ENCODE results near the gene ADGRV1. TPM values are rescaled to one million over a fixed set of nuclear protein-coding genes. Genes with fewer than 3 reads are reported as not detected.

ADGRV1 gene
- total and polyA plus RNA-seq, 2 experiments from 2014 or later = 15.5 to 19.6 TPM

- TF ChIP-seq CTCF (IDR thresholded peaks at IDR 0.05; ENCODE audit: low read depth, low read length) = no peak
- H3K4me1 ChIP-seq (ENCODE audit: low read depth) = no peaks in the 10 kb centered on the region
- H3K4me3 ChIP-seq = no peak overlapping the region
- H3K9me3 ChIP-seq (ENCODE audit: low read depth) = no peaks in the 10 kb centered on the region
- no peaks in the 10 kb centered on the region for H3K36me3 ChIP-seq
- DNase-seq (ENCODE audit: low read depth in 1 of 2, low spot score in 1 of 2) = no peak
- no peak overlapping the region for H3K27ac ChIP-seq
- H3K27me3 ChIP-seq = no peaks in the 10 kb centered on the region
Measured at GRCh38 chr5:90991201-90991600, 432.6 kb downstream of the ADGRV1 start.

- Histone ChIP-seq H3K36me3 (no peaks in the 10 kb centered on the region), H3K4me1 (ENCODE audit: low read depth) (no peaks in the 10 kb centered on the region), H3K9me3 (ENCODE audit: low read depth) (no peaks in the 10 kb centered on the region), H3K27me3 (no peaks in the 10 kb centered on the region), H3K27ac (no peak overlapping the region), H3K4me3 (no peak overlapping the region)
- no peak for TF ChIP-seq CTCF (IDR thresholded peaks at IDR 0.05; ENCODE audit: low read depth, low read length)
- no peak for DNase-seq (ENCODE audit: low read depth in 1 of 2, low spot score in 1 of 2)
Measured at GRCh38 chr5:90994796-90995195, 436.2 kb downstream of the ADGRV1 start.

- no peak overlapping the region for H3K4me3 ChIP-seq
- no peak for TF ChIP-seq CTCF (IDR thresholded peaks at IDR 0.05; ENCODE audit: low read depth, low read length)
- no peaks in the 10 kb centered on the region for H3K9me3 ChIP-seq (ENCODE audit: low read depth)
- no peak overlapping the region for H3K27ac ChIP-seq
- H3K36me3 ChIP-seq = no peaks in the 10 kb centered on the region
- no peaks in the 10 kb centered on the region for H3K4me1 ChIP-seq (ENCODE audit: low read depth)
- no peaks in the 10 kb centered on the region for H3K27me3 ChIP-seq
- DNase-seq (ENCODE audit: low read depth in 1 of 2, low spot score in 1 of 2) = no peak
Measured at GRCh38 chr5:90996089-90996488, 437.5 kb downstream of the ADGRV1 start.

GRCh38 chr5:90997082-90997481 is 438.5 kb downstream of the ADGRV1 start:
- Histone ChIP-seq H3K27me3 (no peaks in the 10 kb centered on the region), H3K4me1 (ENCODE audit: low read depth) (no peaks in the 10 kb centered on the region), H3K27ac (no peak overlapping the region), H3K36me3 (no peaks in the 10 kb centered on the region), H3K9me3 (ENCODE audit: low read depth) (no peaks in the 10 kb centered on the region), H3K4me3 (no peak overlapping the region)
- no peak for DNase-seq (ENCODE audit: low read depth in 1 of 2, low spot score in 1 of 2)
- TF ChIP-seq CTCF (IDR thresholded peaks at IDR 0.05; ENCODE audit: low read depth, low read length) = no peak

- Histone ChIP-seq H3K4me3 (no peak overlapping the region), H3K9me3 (ENCODE audit: low read depth) (no peaks in the 10 kb centered on the region), H3K27me3 (no peaks in the 10 kb centered on the region), H3K27ac (no peak overlapping the region), H3K36me3 (no peaks in the 10 kb centered on the region), H3K4me1 (ENCODE audit: low read depth) (no peaks in the 10 kb centered on the region)
- TF ChIP-seq CTCF (IDR thresholded peaks at IDR 0.05; ENCODE audit: low read depth, low read length) = no peak
- DNase-seq (ENCODE audit: low read depth in 1 of 2, low spot score in 1 of 2) = no peak
Measured at GRCh38 chr5:91000743-91001142, 442.1 kb downstream of the ADGRV1 start.

- no peak overlapping the region for H3K27ac ChIP-seq
- H3K4me1 ChIP-seq (ENCODE audit: low read depth) = no peaks in the 10 kb centered on the region
- no peak overlapping the region for H3K4me3 ChIP-seq
- H3K27me3 ChIP-seq = no peaks in the 10 kb centered on the region
- no peaks in the 10 kb centered on the region for H3K9me3 ChIP-seq (ENCODE audit: low read depth)
- DNase-seq (ENCODE audit: low read depth in 1 of 2, low spot score in 1 of 2) = no peak
- no peak for TF ChIP-seq CTCF (IDR thresholded peaks at IDR 0.05; ENCODE audit: low read depth, low read length)
- H3K36me3 ChIP-seq = no peaks in the 10 kb centered on the region
Measured at GRCh38 chr5:91006713-91007112, 448.1 kb downstream of the ADGRV1 start.
